Transverse colon (tissue), 4 donors: Measurements from ENCODE around the gene AMPD3. TPM values are rescaled to one million over a fixed set of nuclear protein-coding genes. Genes with fewer than 3 reads are reported as not detected.

ENCODE experiments used
- DNase-seq: peaks from one replicate; pipeline ENCODE4 v3.0.0-alpha.2; 2019
- H3K27ac ChIP-seq, 4 donors: fragments of 200-600 bp; sonication (generic); 2 replicates each; pipeline ENCODE4 v1.5.1; 2016 to 2018; ENCODE audit warnings: inconsistent platforms in 4 of 4
- H3K27me3 ChIP-seq: fragments of 200-600 bp; sonication (generic); 2 replicates; pipeline ENCODE4 v1.5.1; 2017; ENCODE audit warnings: inconsistent platforms
- H3K36me3 ChIP-seq, 4 donors: fragments of 200-600 bp; sonication (generic); 2 replicates each; pipeline ENCODE4 v1.5.1; 2017 to 2019; ENCODE audit warnings: inconsistent platforms in 4 of 4
- H3K4me1 ChIP-seq, 4 donors: fragments of 200-600 bp; sonication (generic); 2 replicates each; pipeline ENCODE4 v1.5.1; 2017 to 2020; ENCODE audit warnings: inconsistent platforms in 4 of 4
- H3K4me3 ChIP-seq, 4 donors: fragments of 200-600 bp; sonication (generic); 1 replicate in 1 of 4; 2 replicates in 3 of 4; pipeline versions ENCODE4 v1.5.1 to v1.6.1; 2017 to 2019; ENCODE audit warnings: inconsistent platforms in 4 of 4
- H3K9me3 ChIP-seq, 2 donors: fragments of 200-600 bp; sonication (generic); 2 replicates each; pipeline ENCODE4 v1.5.1; 2017 to 2019; ENCODE audit warnings: inconsistent platforms in 2 of 2
- CTCF ChIP-seq, 5 experiments: fragments of 200-600 bp in 3 of 5; fragments of 450-650 bp in 2 of 5; sonication (generic) in 3 of 5; IDR thresholded peaks; 1 replicate in 2 of 5; 2 replicates in 3 of 5; pipeline ENCODE4 v1.5.1; 2016 to 2017; ENCODE audit warnings: antibody characterized with exemption in 5 of 5, inconsistent platforms in 3 of 5, mild to moderate bottlenecking in 2 of 5, moderate library complexity in 1 of 5
- EP300 ChIP-seq: sonication (generic); formaldehyde crosslinking; IDR thresholded peaks from one replicate; pipeline ENCODE4 v1.6.1; 2017; ENCODE audit warnings: antibody characterized with exemption, low read depth
- POLR2A ChIP-seq: fragments of 450-650 bp; IDR thresholded peaks from one replicate; pipeline ENCODE4 v1.6.1; 2016; ENCODE audit warnings: antibody characterized with exemption, mild to moderate bottlenecking, moderate library complexity
- POLR2AphosphoS5 ChIP-seq, 3 donors: sonication (generic); formaldehyde crosslinking; IDR thresholded peaks; one replicate each; pipeline ENCODE4 v1.6.1; 2016; ENCODE audit warnings: antibody characterized with exemption in 3 of 3
- WGBS, 2 donors: methylation state at CpG; one replicate each; pipeline ENCODE4 v1.1.5; 2018; ENCODE audit warnings: low coverage in 1 of 2; 5-methylcytosine and 5-hydroxymethylcytosine counted together
- in situ Hi-C, 4 donors: fragments of 200-750 bp; cut with MboI; loops; one replicate each; pipeline versions ENCODE4 v1.15.0 to v1.15.1; 2017; ENCODE audit warnings: low sequenced_read_pairs in 3 of 4, low pct_ligation_motif_present in 1 of 4, low pct_unique_long_range_greater_than_20kb in 1 of 4
- intact Hi-C: fragments of 100-400 bp; cut with DNase I; formaldehyde crosslinking; loops from one replicate; pipeline ENCODE4 v1.15.1; 2023; ENCODE audit warnings: low total_unique reads
- total RNA-seq, 4 donors: library from RNA; depleted of rRNA; stranded (reverse); fragments of >200 nt; gene quantifications; one replicate each; pipeline ENCODE4 v1.1.0, GENCODE V29; 2016

AMPD3 gene
- total RNA-seq = 10 to 100 TPM in 3 of 4 donors, 1 to 10 TPM in 1; 2.4 to 32.9 (median 11.2) TPM

GRCh38 chr11:10454878-10455631 is at the start of gene AMPD3:
AMPD3 (plus strand) TSS chr11:10455264; CDS start chr11:10461520, 6,256 bp downstream.
- H3K4me3 ChIP-seq = peak within 1 kb of the TSS; percentile 8 to 38 (median 14)
- no peaks in the 10 kb centered on the region for H3K36me3 ChIP-seq
- H3K9me3 ChIP-seq = no peaks in the 10 kb centered on the region
- WGBS, 2 donors = 53 to 70% methylated on average over 2 to 11 of the region's 11 CpGs
- peak within 1 kb of the TSS; percentile 69 to 79 (median 76) for H3K27ac ChIP-seq
- in situ Hi-C loops (no loop called here), intact Hi-C loops (no loop called here)
- H3K27me3 ChIP-seq = no peaks in the 10 kb centered on the region
- H3K4me1 ChIP-seq = peaks cover 13 to 58% (median 27%) of the 10 kb centered on the region in 4 donors
- TF ChIP-seq POLR2AphosphoS5 (IDR thresholded peaks at IDR 0.05) = peak; percentile 23 to 50 (median 34)
- no peak for TF ChIP-seq EP300
- peak; percentile 21 for DNase-seq

GRCh38 chr11:10405865-10406592 is 49.0 kb upstream of the AMPD3 start:
- 15 to 26% methylated on average over 4 to 6 of the region's 6 CpGs for WGBS, 2 donors
- in situ Hi-C loops = loop anchor here in 3 of 4 donors (5.0 to 10.0 kb wide), 5 partner anchors 249 to 331 kb away; no protein-coding TSS in a partner anchor
- intact Hi-C loops = no loop called here

GRCh38 chr11:10407055-10407454 is 48.0 kb upstream of the AMPD3 start:
- 37 to 61% methylated on average over 3 of the region's 3 CpGs for WGBS, 2 donors

More at GRCh38 chr11:10405865-10406592, 49.0 kb upstream of the AMPD3 start:
- Histone ChIP-seq H3K9me3 (no peaks in the 10 kb centered on the region), H3K27ac (no peak overlapping the region), H3K36me3 (no peaks in the 10 kb centered on the region), H3K27me3 (no peaks in the 10 kb centered on the region), H3K4me1 (peaks cover 0 to 12% (median 2%) of the 10 kb centered on the region in 4 donors), H3K4me3 (no peak overlapping the region)
- DNase-seq = peak; percentile 58
- TF ChIP-seq CTCF (IDR thresholded peaks at IDR 0.05) = peak; percentile 60 to 74 (median 69)
- no peak for TF ChIP-seq EP300
- TF ChIP-seq POLR2AphosphoS5 (IDR thresholded peaks at IDR 0.05) = peak in 1 of 3 donors; percentile 11

More at GRCh38 chr11:10407055-10407454, 48.0 kb upstream of the AMPD3 start:
- DNase-seq = no peak
- no peak overlapping the region for H3K27ac ChIP-seq
- no peak for TF ChIP-seq EP300
- TF ChIP-seq POLR2A = no peak
- no peak for TF ChIP-seq POLR2AphosphoS5 (IDR thresholded peaks at IDR 0.05)
- TF ChIP-seq CTCF (IDR thresholded peaks at IDR 0.05) = no peak
- no peak overlapping the region for H3K4me3 ChIP-seq
- no peaks in the 10 kb centered on the region for H3K36me3 ChIP-seq
- no peaks in the 10 kb centered on the region for H3K9me3 ChIP-seq
- no peaks in the 10 kb centered on the region for H3K27me3 ChIP-seq
- intact Hi-C loops (no loop called here), in situ Hi-C loops (loop anchor here in 3 of 4 donors (5.0 to 10.0 kb wide), 5 partner anchors 248 to 330 kb away; no protein-coding TSS in a partner anchor)
- H3K4me1 ChIP-seq = peaks cover 0 to 9% (median 2%) of the 10 kb centered on the region in 4 donors
